ENCODE data around the gene TBC1D10A.

TBC1D10A gene

GRCh38 chr22:30270832-30271231 lies 55.9 kb downstream of the TBC1D10A start:
- ATAC-seq = no peak
- TF ChIP-seq CSDC2 (CRISPR knock-in tag; IDR thresholded peaks at IDR 0.05) (no peak), RARB (CRISPR knock-in tag; IDR thresholded peaks at IDR 0.05) (no peak), TOX (CRISPR knock-in tag; IDR thresholded peaks at IDR 0.05; ENCODE audit: borderline replicate concordance) (no peak), SNAI2 (CRISPR knock-in tag; IDR thresholded peaks at IDR 0.05) (no peak), TCF4 (CRISPR knock-in tag; IDR thresholded peaks at IDR 0.05; ENCODE audit: borderline replicate concordance) (no peak), TSHZ2 (CRISPR knock-in tag; IDR thresholded peaks at IDR 0.05) (no peak), ZC3H10 (CRISPR knock-in tag; IDR thresholded peaks at IDR 0.05) (no peak), CREB5 (CRISPR knock-in tag; IDR thresholded peaks at IDR 0.05; ENCODE audit: low read depth) (no peak), ZNF8 (CRISPR knock-in tag; IDR thresholded peaks at IDR 0.05) (no peak), OSR1 (CRISPR knock-in tag; IDR thresholded peaks at IDR 0.05) (no peak)

GRCh38 chr22:30268331-30268730 lies 58.4 kb downstream of the TBC1D10A start:
- TF ChIP-seq ZNF70 (CRISPR knock-in tag; IDR thresholded peaks at IDR 0.05) (no peak), PPARA (CRISPR knock-in tag; IDR thresholded peaks at IDR 0.05; ENCODE audit: borderline replicate concordance) (no peak), ESRRG (CRISPR knock-in tag; IDR thresholded peaks at IDR 0.05) (no peak), TCF4 (CRISPR knock-in tag; IDR thresholded peaks at IDR 0.05; ENCODE audit: borderline replicate concordance) (no peak), ZNF565 (CRISPR knock-in tag; conservative IDR thresholded peaks at IDR 0.05; ENCODE audit: low read depth) (no peak), ISL1 (CRISPR knock-in tag; IDR thresholded peaks at IDR 0.05) (no peak), TSHZ2 (CRISPR knock-in tag; IDR thresholded peaks at IDR 0.05) (no peak), PATZ1 (CRISPR knock-in tag; IDR thresholded peaks at IDR 0.05; ENCODE audit: borderline replicate concordance) (no peak), CSRNP3 (CRISPR knock-in tag; IDR thresholded peaks at IDR 0.05) (no peak), ZFP3 (CRISPR knock-in tag; IDR thresholded peaks at IDR 0.05) (no peak), GLIS3 (CRISPR knock-in tag; IDR thresholded peaks at IDR 0.05) (no peak), ARNTL (CRISPR knock-in tag; IDR thresholded peaks at IDR 0.05; ENCODE audit: borderline replicate concordance, low read depth) (no peak), TOX (CRISPR knock-in tag; IDR thresholded peaks at IDR 0.05; ENCODE audit: borderline replicate concordance) (no peak), ZC3H10 (CRISPR knock-in tag; IDR thresholded peaks at IDR 0.05) (no peak), ZFP30 (CRISPR knock-in tag; IDR thresholded peaks at IDR 0.05) (no peak), CSDC2 (CRISPR knock-in tag; IDR thresholded peaks at IDR 0.05) (no peak)
- no peak for ATAC-seq
